Measurements from ENCODE around the gene ATAD2B. TPM values are rescaled to one million over a fixed set of nuclear protein-coding genes. Genes with fewer than 3 reads are reported as not detected.

Gene ATAD2B
- total and polyA plus RNA-seq, 2 donors (not counting 1 experiment from before 2014, with no cell fraction given) = 3.6 to 11.4 TPM

DNA sequence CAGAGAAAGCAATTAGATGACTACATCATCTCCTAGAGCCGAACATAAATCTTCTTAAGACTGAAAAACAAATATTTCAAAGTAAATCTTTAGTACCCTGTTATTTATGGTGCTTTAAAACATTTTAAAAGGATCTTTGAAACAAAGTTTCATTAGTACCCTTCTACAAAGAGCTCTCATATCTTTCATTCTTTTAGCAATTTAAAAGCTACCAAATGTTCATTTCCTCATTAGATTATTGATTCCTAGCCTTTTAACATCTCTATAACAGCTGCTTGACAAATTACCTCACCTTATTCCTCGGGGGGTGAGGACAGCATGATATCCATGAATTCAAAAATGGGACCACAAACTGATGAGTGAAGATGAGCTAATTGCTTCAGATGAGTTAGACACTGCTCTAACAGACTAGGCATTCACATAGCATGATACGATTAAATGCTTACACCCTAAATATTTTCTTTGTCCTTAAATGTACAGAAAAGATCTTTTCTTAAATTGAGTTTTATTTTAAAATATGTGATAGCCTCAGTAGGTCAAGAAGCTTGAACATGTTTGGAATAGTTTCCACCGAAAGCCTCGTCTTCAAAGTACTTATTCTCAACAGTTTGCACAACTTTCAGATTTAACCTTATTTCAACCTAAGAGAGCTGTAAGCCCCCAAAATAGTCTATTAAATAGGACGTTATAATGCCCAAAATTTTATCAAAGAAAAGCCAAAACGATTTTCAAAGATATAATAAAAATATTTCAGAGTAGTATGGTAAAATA is 2.1 kb downstream of the ATAD2B start:
- H3K27ac ChIP-seq (ENCODE audit: insufficient read depth, low read length) = no peak overlapping the region
- H3K27me3 ChIP-seq (ENCODE audit: control insufficient read depth, insufficient read depth, low read length) = no peaks in the 10 kb centered on the region
- no peaks in the 10 kb centered on the region for H4K20me1 ChIP-seq (ENCODE audit: control insufficient read depth, extremely low read depth, insufficient read depth, low read length)
- no peak overlapping the region for H2AFZ ChIP-seq (ENCODE audit: low read length)
- H3K79me2 ChIP-seq (ENCODE audit: control insufficient read depth, insufficient read depth, low read length) = peaks cover 64% of the 10 kb centered on the region
- H3K4me3 ChIP-seq (replicated peaks in 1 of 4; ENCODE audit: control extremely low read depth in 1 of 4, insufficient read depth in 1 of 4, low read depth in 3 of 4, low read length in 4 of 4) = peak overlapping the region; percentile 71 to 97 (median 77)
- peaks cover 2% of the 10 kb centered on the region for H3K4me1 ChIP-seq (ENCODE audit: control insufficient read depth, extremely low read depth, insufficient read depth, low read length)
- H3K9me3 ChIP-seq (ENCODE audit: control insufficient read depth, insufficient read depth, low read depth, low read length) = no peaks in the 10 kb centered on the region
- H3K4me2 ChIP-seq (ENCODE audit: extremely low read depth, insufficient read depth, low read length) = peak overlapping the region; percentile 87
- no peak for TF ChIP-seq EZH2 (IDR thresholded peaks at IDR 0.05; ENCODE audit: low read length, missing control alignments)
- TF ChIP-seq, protein P1, sequence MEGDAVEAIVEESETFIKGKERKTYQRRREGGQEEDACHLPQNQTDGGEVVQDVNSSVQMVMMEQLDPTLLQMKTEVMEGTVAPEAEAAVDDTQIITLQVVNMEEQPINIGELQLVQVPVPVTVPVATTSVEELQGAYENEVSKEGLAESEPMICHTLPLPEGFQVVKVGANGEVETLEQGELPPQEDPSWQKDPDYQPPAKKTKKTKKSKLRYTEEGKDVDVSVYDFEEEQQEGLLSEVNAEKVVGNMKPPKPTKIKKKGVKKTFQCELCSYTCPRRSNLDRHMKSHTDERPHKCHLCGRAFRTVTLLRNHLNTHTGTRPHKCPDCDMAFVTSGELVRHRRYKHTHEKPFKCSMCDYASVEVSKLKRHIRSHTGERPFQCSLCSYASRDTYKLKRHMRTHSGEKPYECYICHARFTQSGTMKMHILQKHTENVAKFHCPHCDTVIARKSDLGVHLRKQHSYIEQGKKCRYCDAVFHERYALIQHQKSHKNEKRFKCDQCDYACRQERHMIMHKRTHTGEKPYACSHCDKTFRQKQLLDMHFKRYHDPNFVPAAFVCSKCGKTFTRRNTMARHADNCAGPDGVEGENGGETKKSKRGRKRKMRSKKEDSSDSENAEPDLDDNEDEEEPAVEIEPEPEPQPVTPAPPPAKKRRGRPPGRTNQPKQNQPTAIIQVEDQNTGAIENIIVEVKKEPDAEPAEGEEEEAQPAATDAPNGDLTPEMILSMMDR (conservative IDR thresholded peaks at IDR 0.05 in 1 of 2, IDR thresholded peaks at IDR 0.05 in 1 of 2; ENCODE audit: low read depth in 1 of 2, low read length in 2 of 2) = no peak
- H3K9ac ChIP-seq (ENCODE audit: insufficient read depth, low read length) = no peak overlapping the region
- no peak for DNase-seq (ENCODE audit: low read depth in 2 of 2)
- no peaks in the 10 kb centered on the region for H3K36me3 ChIP-seq (ENCODE audit: control insufficient read depth, insufficient read depth, low read length)

DNA sequence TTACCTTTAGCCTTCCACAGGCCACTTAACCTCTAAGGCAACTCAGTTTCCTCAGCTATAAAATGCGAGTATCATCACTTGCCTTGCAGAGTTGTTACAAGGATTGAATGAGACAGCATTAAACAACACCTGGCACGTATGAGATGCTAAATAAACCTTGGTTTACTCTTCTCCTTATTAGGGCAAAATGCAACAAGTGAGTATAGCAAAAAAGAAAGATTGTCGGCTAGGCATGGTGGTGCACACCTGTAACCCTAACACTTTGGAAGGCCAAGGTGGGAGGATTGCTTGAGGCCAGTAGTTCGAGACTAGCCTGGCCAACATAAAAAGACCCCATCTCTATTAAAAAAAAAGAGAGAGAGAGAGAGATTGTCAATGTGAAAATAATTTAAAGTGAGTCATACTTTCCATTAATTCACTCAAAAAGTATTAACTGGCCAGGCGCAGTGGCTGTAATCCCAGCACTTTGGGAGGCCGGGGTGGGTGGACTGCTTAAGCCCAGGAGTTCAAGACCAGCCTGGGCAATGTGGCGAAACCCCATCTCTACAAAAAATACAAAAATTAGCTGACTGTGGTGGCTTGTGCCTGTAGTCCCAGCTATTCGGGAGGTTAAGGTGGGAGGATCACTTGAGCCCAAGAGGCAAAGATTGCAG is 8.0 kb downstream of the ATAD2B start:
- H3K9ac ChIP-seq (ENCODE audit: insufficient read depth, low read length) = no peak overlapping the region
- no peak overlapping the region for H3K4me2 ChIP-seq (ENCODE audit: extremely low read depth, insufficient read depth, low read length)
- H3K27ac ChIP-seq (ENCODE audit: insufficient read depth, low read length) = no peak overlapping the region
- H4K20me1 ChIP-seq (ENCODE audit: control insufficient read depth, extremely low read depth, insufficient read depth, low read length) = no peaks in the 10 kb centered on the region
- H3K4me3 ChIP-seq (replicated peaks in 1 of 4; ENCODE audit: control extremely low read depth in 1 of 4, insufficient read depth in 1 of 4, low read depth in 3 of 4, low read length in 4 of 4) = no peak overlapping the region
- DNase-seq (ENCODE audit: low read depth in 2 of 2) = peak in 1 of 2 donors; percentile 7
- H3K36me3 ChIP-seq (ENCODE audit: control insufficient read depth, insufficient read depth, low read length) = no peaks in the 10 kb centered on the region
- H3K9me3 ChIP-seq (ENCODE audit: control insufficient read depth, insufficient read depth, low read depth, low read length) = no peaks in the 10 kb centered on the region
- no peaks in the 10 kb centered on the region for H3K27me3 ChIP-seq (ENCODE audit: control insufficient read depth, insufficient read depth, low read length)
- TF ChIP-seq, protein P1 (conservative IDR thresholded peaks at IDR 0.05 in 1 of 2, IDR thresholded peaks at IDR 0.05 in 1 of 2; ENCODE audit: low read depth in 1 of 2, low read length in 2 of 2) = no peak
- no peak for TF ChIP-seq EZH2 (IDR thresholded peaks at IDR 0.05; ENCODE audit: low read length, missing control alignments)
- H2AFZ ChIP-seq (ENCODE audit: low read length) = no peak overlapping the region
- peaks cover 49% of the 10 kb centered on the region for H3K79me2 ChIP-seq (ENCODE audit: control insufficient read depth, insufficient read depth, low read length)
- H3K4me1 ChIP-seq (ENCODE audit: control insufficient read depth, extremely low read depth, insufficient read depth, low read length) = no peaks in the 10 kb centered on the region

DNA sequence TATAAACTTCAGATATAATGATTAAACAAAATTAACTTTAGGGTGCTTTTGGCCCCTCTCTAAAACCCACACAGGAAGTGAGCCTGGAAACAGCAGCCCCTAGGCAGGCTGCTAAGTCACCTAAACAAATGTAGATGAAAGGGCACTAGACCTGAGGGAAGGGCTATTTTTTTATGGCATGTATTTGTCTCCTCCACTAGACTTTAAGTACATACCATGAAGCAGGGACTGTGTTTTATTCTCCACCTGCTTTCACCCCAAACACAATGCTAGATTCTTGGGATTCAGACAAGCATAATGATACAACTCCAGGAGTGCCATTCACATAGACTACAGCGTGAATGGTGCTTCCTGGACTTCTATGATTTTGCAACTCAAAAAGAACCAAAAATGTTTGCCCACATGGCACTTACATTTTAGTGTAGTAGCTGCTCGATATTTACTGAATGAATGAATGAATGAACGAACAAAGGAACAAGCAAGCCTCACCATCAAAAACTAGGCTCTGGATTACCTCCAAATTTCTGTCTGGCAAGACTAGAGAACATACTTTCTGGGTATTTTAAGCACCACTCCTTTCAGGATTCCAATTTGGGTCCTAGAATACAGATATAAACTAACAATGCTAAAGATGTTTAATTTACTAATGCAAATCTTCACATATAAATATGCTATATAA is 10.1 kb downstream of the ATAD2B start:
- Histone ChIP-seq H3K27ac (ENCODE audit: insufficient read depth, low read length) (no peak overlapping the region), H3K79me2 (ENCODE audit: control insufficient read depth, insufficient read depth, low read length) (peaks cover 36% of the 10 kb centered on the region), H4K20me1 (ENCODE audit: control insufficient read depth, extremely low read depth, insufficient read depth, low read length) (no peaks in the 10 kb centered on the region), H3K9me3 (ENCODE audit: control insufficient read depth, insufficient read depth, low read depth, low read length) (no peaks in the 10 kb centered on the region), H3K4me2 (ENCODE audit: extremely low read depth, insufficient read depth, low read length) (no peak overlapping the region), H3K4me3 (replicated peaks in 1 of 4; ENCODE audit: control extremely low read depth in 1 of 4, insufficient read depth in 1 of 4, low read depth in 3 of 4, low read length in 4 of 4) (no peak overlapping the region), H3K36me3 (ENCODE audit: control insufficient read depth, insufficient read depth, low read length) (no peaks in the 10 kb centered on the region), H3K4me1 (ENCODE audit: control insufficient read depth, extremely low read depth, insufficient read depth, low read length) (no peaks in the 10 kb centered on the region), H3K9ac (ENCODE audit: insufficient read depth, low read length) (no peak overlapping the region), H2AFZ (ENCODE audit: low read length) (no peak overlapping the region), H3K27me3 (ENCODE audit: control insufficient read depth, insufficient read depth, low read length) (no peaks in the 10 kb centered on the region)
- TF ChIP-seq EZH2 (IDR thresholded peaks at IDR 0.05; ENCODE audit: low read length, missing control alignments) = no peak
- TF ChIP-seq, protein P1 (conservative IDR thresholded peaks at IDR 0.05 in 1 of 2, IDR thresholded peaks at IDR 0.05 in 1 of 2; ENCODE audit: low read depth in 1 of 2, low read length in 2 of 2) = no peak
- DNase-seq (ENCODE audit: low read depth in 2 of 2) = no peak

All from fibroblast of lung (primary cell).